ENCODE results near the gene SDK2.

SDK2 gene

GRCh38 chr17:73376636-73377035 is 267.6 kb downstream of the SDK2 start:
- TF ChIP-seq TAF1 (IDR thresholded peaks at IDR 0.05; ENCODE audit: borderline replicate concordance, insufficient read depth, low read length) (no peak), POLR2AphosphoS5 (IDR thresholded peaks at IDR 0.05; ENCODE audit: low read depth, low read length) (no peak), FOXP2 (optimal IDR thresholded peaks at IDR 0.05; ENCODE audit: borderline replicate concordance, extremely low read depth, extremely low read length, insufficient read depth) (no peak), SIN3A (IDR thresholded peaks at IDR 0.05; ENCODE audit: borderline replicate concordance, insufficient read depth, low read length) (no peak)
- TF ChIP-seq, protein P1, sequence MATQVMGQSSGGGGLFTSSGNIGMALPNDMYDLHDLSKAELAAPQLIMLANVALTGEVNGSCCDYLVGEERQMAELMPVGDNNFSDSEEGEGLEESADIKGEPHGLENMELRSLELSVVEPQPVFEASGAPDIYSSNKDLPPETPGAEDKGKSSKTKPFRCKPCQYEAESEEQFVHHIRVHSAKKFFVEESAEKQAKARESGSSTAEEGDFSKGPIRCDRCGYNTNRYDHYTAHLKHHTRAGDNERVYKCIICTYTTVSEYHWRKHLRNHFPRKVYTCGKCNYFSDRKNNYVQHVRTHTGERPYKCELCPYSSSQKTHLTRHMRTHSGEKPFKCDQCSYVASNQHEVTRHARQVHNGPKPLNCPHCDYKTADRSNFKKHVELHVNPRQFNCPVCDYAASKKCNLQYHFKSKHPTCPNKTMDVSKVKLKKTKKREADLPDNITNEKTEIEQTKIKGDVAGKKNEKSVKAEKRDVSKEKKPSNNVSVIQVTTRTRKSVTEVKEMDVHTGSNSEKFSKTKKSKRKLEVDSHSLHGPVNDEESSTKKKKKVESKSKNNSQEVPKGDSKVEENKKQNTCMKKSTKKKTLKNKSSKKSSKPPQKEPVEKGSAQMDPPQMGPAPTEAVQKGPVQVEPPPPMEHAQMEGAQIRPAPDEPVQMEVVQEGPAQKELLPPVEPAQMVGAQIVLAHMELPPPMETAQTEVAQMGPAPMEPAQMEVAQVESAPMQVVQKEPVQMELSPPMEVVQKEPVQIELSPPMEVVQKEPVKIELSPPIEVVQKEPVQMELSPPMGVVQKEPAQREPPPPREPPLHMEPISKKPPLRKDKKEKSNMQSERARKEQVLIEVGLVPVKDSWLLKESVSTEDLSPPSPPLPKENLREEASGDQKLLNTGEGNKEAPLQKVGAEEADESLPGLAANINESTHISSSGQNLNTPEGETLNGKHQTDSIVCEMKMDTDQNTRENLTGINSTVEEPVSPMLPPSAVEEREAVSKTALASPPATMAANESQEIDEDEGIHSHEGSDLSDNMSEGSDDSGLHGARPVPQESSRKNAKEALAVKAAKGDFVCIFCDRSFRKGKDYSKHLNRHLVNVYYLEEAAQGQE (IDR thresholded peaks at IDR 0.05; ENCODE audit: insufficient read depth in 1 of 2, low read depth in 2 of 2, low read length in 2 of 2), result no peak

DNA sequence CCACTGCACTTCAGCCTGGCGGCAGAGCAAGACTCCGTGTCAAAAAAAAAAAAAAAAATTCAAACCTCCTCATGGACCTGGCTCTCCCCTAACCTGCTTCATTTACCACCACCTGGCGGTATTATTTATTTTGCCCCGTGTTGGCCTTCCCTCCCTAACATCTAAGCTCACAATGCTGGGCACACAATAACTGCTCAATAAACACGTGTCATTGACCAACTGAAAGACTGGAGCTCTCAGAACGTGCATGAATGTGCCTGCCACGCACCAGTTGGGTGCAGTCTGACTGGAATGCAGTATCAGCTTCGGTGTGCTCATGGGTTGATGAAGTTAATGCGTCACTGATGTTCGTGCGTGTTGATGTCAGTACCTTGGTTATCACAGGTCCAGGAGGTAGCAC is 268.1 kb downstream of the SDK2 start:
- TF ChIP-seq, protein P1 (IDR thresholded peaks at IDR 0.05; ENCODE audit: insufficient read depth in 1 of 2, low read depth in 2 of 2, low read length in 2 of 2), result no peak
- no peak for TF ChIP-seq TAF1 (IDR thresholded peaks at IDR 0.05; ENCODE audit: borderline replicate concordance, insufficient read depth, low read length)
- no peak for TF ChIP-seq SIN3A (IDR thresholded peaks at IDR 0.05; ENCODE audit: borderline replicate concordance, insufficient read depth, low read length)
- no peak for TF ChIP-seq FOXP2 (optimal IDR thresholded peaks at IDR 0.05; ENCODE audit: borderline replicate concordance, extremely low read depth, extremely low read length, insufficient read depth)
- no peak for TF ChIP-seq POLR2AphosphoS5 (IDR thresholded peaks at IDR 0.05; ENCODE audit: low read depth, low read length)

DNA sequence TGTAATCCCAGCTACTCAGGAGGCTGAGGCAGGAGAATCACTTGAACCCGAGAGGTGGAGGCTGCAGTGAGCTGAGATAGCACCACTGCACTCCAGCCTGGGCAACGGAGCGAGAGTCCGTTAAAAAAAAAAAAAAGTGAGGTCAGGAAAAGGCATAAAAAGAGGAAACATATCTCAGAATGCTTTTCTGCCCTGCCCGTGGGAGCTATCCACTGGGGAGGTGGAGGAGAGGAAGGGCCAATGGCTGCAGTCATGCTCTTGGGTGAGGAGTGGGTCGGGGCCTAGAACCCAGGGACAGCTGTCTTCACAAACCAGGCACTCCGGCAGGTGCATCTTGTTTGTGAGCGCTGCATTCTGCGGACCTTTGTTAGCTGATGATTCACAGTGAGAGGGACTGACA is 272.4 kb downstream of the SDK2 start:
- no peak for TF ChIP-seq SIN3A (IDR thresholded peaks at IDR 0.05; ENCODE audit: borderline replicate concordance, insufficient read depth, low read length)
- no peak for TF ChIP-seq POLR2AphosphoS5 (IDR thresholded peaks at IDR 0.05; ENCODE audit: low read depth, low read length)
- no peak for TF ChIP-seq TAF1 (IDR thresholded peaks at IDR 0.05; ENCODE audit: borderline replicate concordance, insufficient read depth, low read length)
- TF ChIP-seq, protein P1 (IDR thresholded peaks at IDR 0.05; ENCODE audit: insufficient read depth in 1 of 2, low read depth in 2 of 2, low read length in 2 of 2), result no peak
- no peak for TF ChIP-seq FOXP2 (optimal IDR thresholded peaks at IDR 0.05; ENCODE audit: borderline replicate concordance, extremely low read depth, extremely low read length, insufficient read depth)

DNA sequence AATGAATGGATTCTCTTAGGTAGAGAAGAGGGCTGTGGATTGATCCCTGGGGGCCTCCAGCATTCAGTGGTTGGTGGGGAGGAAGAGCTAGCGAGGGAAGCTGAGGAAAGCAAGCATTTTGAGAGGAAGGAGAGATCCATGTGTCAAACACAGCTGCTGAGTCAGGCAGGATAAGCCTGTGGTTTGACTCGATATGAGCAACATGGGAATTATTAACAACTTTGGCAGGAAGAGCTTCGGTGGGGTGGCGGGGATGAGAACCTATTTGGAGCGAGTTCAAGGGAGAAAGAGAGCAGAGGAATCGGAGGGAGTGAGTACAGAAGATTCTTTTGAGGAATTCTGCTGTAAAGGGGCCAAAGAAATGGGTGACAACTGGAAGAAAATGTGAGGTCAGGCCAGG is 273.0 kb downstream of the SDK2 start:
- no peak for TF ChIP-seq FOXP2 (optimal IDR thresholded peaks at IDR 0.05; ENCODE audit: borderline replicate concordance, extremely low read depth, extremely low read length, insufficient read depth)

- TF ChIP-seq, protein P1 (IDR thresholded peaks at IDR 0.05; ENCODE audit: insufficient read depth in 1 of 2, low read depth in 2 of 2, low read length in 2 of 2), result no peak
- TF ChIP-seq TAF1 (IDR thresholded peaks at IDR 0.05; ENCODE audit: borderline replicate concordance, insufficient read depth, low read length) (no peak), POLR2AphosphoS5 (IDR thresholded peaks at IDR 0.05; ENCODE audit: low read depth, low read length) (no peak), FOXP2 (optimal IDR thresholded peaks at IDR 0.05; ENCODE audit: borderline replicate concordance, extremely low read depth, extremely low read length, insufficient read depth) (no peak), SIN3A (IDR thresholded peaks at IDR 0.05; ENCODE audit: borderline replicate concordance, insufficient read depth, low read length) (no peak)
These were observed 275.1 kb downstream of the SDK2 start for GRCh38 chr17:73369111-73369521.
